ENCODE results near the gene KRT73.

- TF ChIP-seq, protein P1, sequence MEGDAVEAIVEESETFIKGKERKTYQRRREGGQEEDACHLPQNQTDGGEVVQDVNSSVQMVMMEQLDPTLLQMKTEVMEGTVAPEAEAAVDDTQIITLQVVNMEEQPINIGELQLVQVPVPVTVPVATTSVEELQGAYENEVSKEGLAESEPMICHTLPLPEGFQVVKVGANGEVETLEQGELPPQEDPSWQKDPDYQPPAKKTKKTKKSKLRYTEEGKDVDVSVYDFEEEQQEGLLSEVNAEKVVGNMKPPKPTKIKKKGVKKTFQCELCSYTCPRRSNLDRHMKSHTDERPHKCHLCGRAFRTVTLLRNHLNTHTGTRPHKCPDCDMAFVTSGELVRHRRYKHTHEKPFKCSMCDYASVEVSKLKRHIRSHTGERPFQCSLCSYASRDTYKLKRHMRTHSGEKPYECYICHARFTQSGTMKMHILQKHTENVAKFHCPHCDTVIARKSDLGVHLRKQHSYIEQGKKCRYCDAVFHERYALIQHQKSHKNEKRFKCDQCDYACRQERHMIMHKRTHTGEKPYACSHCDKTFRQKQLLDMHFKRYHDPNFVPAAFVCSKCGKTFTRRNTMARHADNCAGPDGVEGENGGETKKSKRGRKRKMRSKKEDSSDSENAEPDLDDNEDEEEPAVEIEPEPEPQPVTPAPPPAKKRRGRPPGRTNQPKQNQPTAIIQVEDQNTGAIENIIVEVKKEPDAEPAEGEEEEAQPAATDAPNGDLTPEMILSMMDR (IDR thresholded peaks at IDR 0.05) = no peak
- TF ChIP-seq POLR2A (IDR thresholded peaks at IDR 0.05) = no peak
- no peak for TF ChIP-seq POLR2AphosphoS5 (IDR thresholded peaks at IDR 0.05)
- no peak for TF ChIP-seq EP300 (IDR thresholded peaks at IDR 0.05)
Measured at GRCh38 chr12:52575256-52575655, 43.1 kb downstream of the KRT73 start.
